ENCODE measurements around the gene CEP20. TPM values are rescaled to one million over a fixed set of nuclear protein-coding genes. Genes with fewer than 3 reads are reported as not detected.

Gene CEP20
- total and polyA plus RNA-seq, 2 donors (not counting 1 experiment from before 2014, with no cell fraction given), result 14.2 to 30.2 TPM

DNA sequence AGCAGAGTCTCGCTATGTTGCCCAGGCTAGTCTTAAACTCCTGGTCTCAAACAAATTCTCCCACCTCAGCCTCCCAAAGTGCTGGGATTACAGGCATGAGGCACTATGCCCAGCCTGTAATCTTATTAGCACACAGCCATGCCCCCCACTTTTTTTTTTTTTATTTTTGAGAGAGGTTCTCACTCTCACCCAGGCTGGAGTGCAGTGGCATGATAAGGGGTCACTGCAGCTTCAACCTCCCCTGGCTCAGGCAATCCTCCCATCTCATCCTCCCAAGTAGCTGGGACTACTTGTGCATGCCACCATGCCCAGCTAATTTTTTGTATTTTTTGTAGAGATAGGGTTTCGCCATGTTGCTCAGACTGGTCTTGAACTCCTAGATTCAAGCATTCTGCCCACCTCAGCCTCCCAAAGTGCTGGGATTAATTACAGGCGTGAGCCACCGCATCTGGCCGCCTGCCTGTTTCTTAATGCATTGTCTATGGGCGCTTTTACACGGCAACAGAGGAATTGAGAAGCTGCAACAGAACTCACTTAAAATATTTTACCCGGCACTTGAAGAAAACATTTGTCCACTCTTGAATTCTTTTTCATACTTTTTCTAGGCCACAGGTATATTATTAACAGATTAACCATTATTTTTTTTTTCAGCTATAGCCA, 8.8 kb upstream of the CEP20 start:
- peaks cover 5% of the 10 kb centered on the region in 2 donors for H3K4me1 ChIP-seq (ENCODE audit: control insufficient read depth in 2 of 2, insufficient read depth in 2 of 2, low read length in 2 of 2)
- H3K36me3 ChIP-seq (replicated peaks in 1 of 2; ENCODE audit: control extremely low read depth in 1 of 2, control insufficient read depth in 1 of 2, extremely low read depth in 1 of 2, insufficient read depth in 2 of 2, low read length in 1 of 2), result no peaks in the 10 kb centered on the region
- H3K4me2 ChIP-seq (replicated peaks; ENCODE audit: low read depth, low read length, poor library complexity, severe bottlenecking), result no peak overlapping the region
- no peaks in the 10 kb centered on the region for H4K20me1 ChIP-seq (ENCODE audit: control insufficient read depth, insufficient read depth, low read length, poor library complexity, severe bottlenecking)
- no peak overlapping the region for H3K27ac ChIP-seq (ENCODE audit: low read length in 2 of 2)
- ChIA-PET POLR2A (no interaction called here), CTCF (interaction anchor here (0.7 kb wide), 1 partner anchor 120 kb away, joined by 3 read pairs; no protein-coding TSS in a partner anchor)
- no peak overlapping the region for H3K4me3 ChIP-seq (ENCODE audit: control extremely low read depth in 1 of 5, extremely low read depth in 1 of 5, insufficient read depth in 1 of 5, low read depth in 2 of 5, low read length in 4 of 5)
- no peak overlapping the region for H3K27ac Mint-ChIP-seq
- H2AFZ ChIP-seq (ENCODE audit: insufficient read depth, low read depth, low read length, poor library complexity, severe bottlenecking), result no peak overlapping the region
- no peaks in the 10 kb centered on the region for H3K27me3 ChIP-seq (replicated peaks in 1 of 4; ENCODE audit: control extremely low read depth in 1 of 4, control insufficient read depth in 3 of 4, insufficient read depth in 4 of 4, low read length in 3 of 4)
- peaks cover 11% of the 10 kb centered on the region for H3K4me1 Mint-ChIP-seq
- no peaks in the 10 kb centered on the region for H3K9me3 ChIP-seq (ENCODE audit: control extremely low read depth in 1 of 3, control insufficient read depth in 2 of 3, insufficient read depth in 1 of 3, low read length in 2 of 3)
- no peaks in the 10 kb centered on the region for H3K9me3 Mint-ChIP-seq (ENCODE audit: insufficient read depth)
- TF ChIP-seq, protein P1, sequence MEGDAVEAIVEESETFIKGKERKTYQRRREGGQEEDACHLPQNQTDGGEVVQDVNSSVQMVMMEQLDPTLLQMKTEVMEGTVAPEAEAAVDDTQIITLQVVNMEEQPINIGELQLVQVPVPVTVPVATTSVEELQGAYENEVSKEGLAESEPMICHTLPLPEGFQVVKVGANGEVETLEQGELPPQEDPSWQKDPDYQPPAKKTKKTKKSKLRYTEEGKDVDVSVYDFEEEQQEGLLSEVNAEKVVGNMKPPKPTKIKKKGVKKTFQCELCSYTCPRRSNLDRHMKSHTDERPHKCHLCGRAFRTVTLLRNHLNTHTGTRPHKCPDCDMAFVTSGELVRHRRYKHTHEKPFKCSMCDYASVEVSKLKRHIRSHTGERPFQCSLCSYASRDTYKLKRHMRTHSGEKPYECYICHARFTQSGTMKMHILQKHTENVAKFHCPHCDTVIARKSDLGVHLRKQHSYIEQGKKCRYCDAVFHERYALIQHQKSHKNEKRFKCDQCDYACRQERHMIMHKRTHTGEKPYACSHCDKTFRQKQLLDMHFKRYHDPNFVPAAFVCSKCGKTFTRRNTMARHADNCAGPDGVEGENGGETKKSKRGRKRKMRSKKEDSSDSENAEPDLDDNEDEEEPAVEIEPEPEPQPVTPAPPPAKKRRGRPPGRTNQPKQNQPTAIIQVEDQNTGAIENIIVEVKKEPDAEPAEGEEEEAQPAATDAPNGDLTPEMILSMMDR (IDR thresholded peaks at IDR 0.05), result no peak
- TF ChIP-seq EZH2 (IDR thresholded peaks at IDR 0.05; ENCODE audit: borderline replicate concordance, insufficient read depth, low read depth, low read length, poor library complexity, severe bottlenecking), result no peak
- no peaks in the 10 kb centered on the region for H3K79me2 ChIP-seq (ENCODE audit: control insufficient read depth, insufficient read depth, low read length)
- H3K4me3 Mint-ChIP-seq, result no peak overlapping the region
- WGBS (ENCODE audit: insufficient coverage), result 93% methylated on average over 5 of the region's 8 CpGs
- H3K9ac ChIP-seq (ENCODE audit: low read length), result no peak overlapping the region
- intact Hi-C loops (cut with micrococcal nuclease), result no loop called here
- H3K27me3 Mint-ChIP-seq, result no peaks in the 10 kb centered on the region
- ATAC-seq (ENCODE audit: low read depth), result no peak
- no peak for DNase-seq

GRCh38 chr16:15894571-15895374, 6.4 kb upstream of the CEP20 start:
- Histone ChIP-seq H3K79me2 (ENCODE audit: control insufficient read depth, insufficient read depth, low read length) (no peaks in the 10 kb centered on the region), H2AFZ (ENCODE audit: insufficient read depth, low read depth, low read length, poor library complexity, severe bottlenecking) (no peak overlapping the region), H4K20me1 (ENCODE audit: control insufficient read depth, insufficient read depth, low read length, poor library complexity, severe bottlenecking) (no peaks in the 10 kb centered on the region), H3K9ac (ENCODE audit: low read length) (no peak overlapping the region), H3K36me3 (replicated peaks in 1 of 2; ENCODE audit: control extremely low read depth in 1 of 2, control insufficient read depth in 1 of 2, extremely low read depth in 1 of 2, insufficient read depth in 2 of 2, low read length in 1 of 2) (no peaks in the 10 kb centered on the region), H3K9me3 (ENCODE audit: control extremely low read depth in 1 of 3, control insufficient read depth in 2 of 3, insufficient read depth in 1 of 3, low read length in 2 of 3) (no peaks in the 10 kb centered on the region), H3K27me3 (replicated peaks in 1 of 4; ENCODE audit: control extremely low read depth in 1 of 4, control insufficient read depth in 3 of 4, insufficient read depth in 4 of 4, low read length in 3 of 4) (no peaks in the 10 kb centered on the region), H3K4me1 (ENCODE audit: control insufficient read depth in 2 of 2, insufficient read depth in 2 of 2, low read length in 2 of 2) (peaks cover 0 to 5% of the 10 kb centered on the region in 2 donors), H3K4me3 (ENCODE audit: control extremely low read depth in 1 of 5, extremely low read depth in 1 of 5, insufficient read depth in 1 of 5, low read depth in 2 of 5, low read length in 4 of 5) (no peak overlapping the region), H3K27ac (ENCODE audit: low read length in 2 of 2) (no peak overlapping the region), H3K4me2 (replicated peaks; ENCODE audit: low read depth, low read length, poor library complexity, severe bottlenecking) (no peak overlapping the region)
- Mint-ChIP-seq H3K27ac (no peak overlapping the region), H3K4me1 (peaks cover 2% of the 10 kb centered on the region), H3K27me3 (no peaks in the 10 kb centered on the region), H3K9me3 (ENCODE audit: insufficient read depth) (no peaks in the 10 kb centered on the region), H3K4me3 (no peak overlapping the region)
- DNase-seq, result no peak
- intact Hi-C loops (cut with micrococcal nuclease), result no loop called here
- TF ChIP-seq EZH2 (IDR thresholded peaks at IDR 0.05; ENCODE audit: borderline replicate concordance, insufficient read depth, low read depth, low read length, poor library complexity, severe bottlenecking), result no peak
- TF ChIP-seq, protein P1 (IDR thresholded peaks at IDR 0.05), result no peak
- no peak for ATAC-seq (ENCODE audit: low read depth)
- 94% methylated on average over 6 of the region's 7 CpGs for WGBS (ENCODE audit: insufficient coverage)
- ChIA-PET POLR2A (no interaction called here), CTCF (no interaction called here)

All from B cell (primary cell).